ENCODE results near the gene RIMS4.

RIMS4 gene

GRCh38 chr20:44810391-44811149 lies at the start of gene RIMS4:
TSS of gene RIMS4 (minus strand) at chr20:44810546. CDS start at chr20:44810271, 275 bp downstream.
- Histone ChIP-seq H3K9ac (no peak within 1 kb of the TSS), H3K27me3 (ENCODE audit: insufficient read depth, low read depth) (no peaks in the 10 kb centered on the region; the same call in 1 of the 2 replicates)

GRCh38 chr20:44858606-44859360 lies 48.4 kb upstream of the RIMS4 start:
- Histone ChIP-seq H3K4me3 (IDR thresholded peaks at IDR 0.05; ENCODE audit: insufficient read depth, low read depth, low read length) (no peak overlapping the region), H3K36me3 (ENCODE audit: insufficient read depth) (no peaks in the 10 kb centered on the region), H4K20me1 (ENCODE audit: insufficient read depth) (no peaks in the 10 kb centered on the region), H2AFZ (ENCODE audit: low read depth) (no peak overlapping the region), H3K9ac (no peak overlapping the region), H3K27me3 (ENCODE audit: insufficient read depth, low read depth) (no peaks in the 10 kb centered on the region), H3K27ac (no peak overlapping the region), H3K79me2 (ENCODE audit: insufficient read depth, low read depth) (no peaks in the 10 kb centered on the region), H3K4me1 (ENCODE audit: low read depth, poor library complexity, severe bottlenecking) (no peaks in the 10 kb centered on the region), H3K4me2 (no peak overlapping the region)
- TF ChIP-seq CTCF (conservative IDR thresholded peaks at IDR 0.05; ENCODE audit: low read depth, low read length): no peak

More at GRCh38 chr20:44810391-44811149, at the start of gene RIMS4:
- no peak for TF ChIP-seq CTCF (conservative IDR thresholded peaks at IDR 0.05; ENCODE audit: low read depth, low read length)
- no peak within 1 kb of the TSS for H3K4me2 ChIP-seq
- no peak within 1 kb of the TSS for H2AFZ ChIP-seq (ENCODE audit: low read depth)
- no peaks in the 10 kb centered on the region for H3K36me3 ChIP-seq (ENCODE audit: insufficient read depth)
- H3K79me2 ChIP-seq (ENCODE audit: insufficient read depth, low read depth): no peaks in the 10 kb centered on the region
- H3K4me1 ChIP-seq (ENCODE audit: low read depth, poor library complexity, severe bottlenecking): no peaks in the 10 kb centered on the region
- H4K20me1 ChIP-seq (ENCODE audit: insufficient read depth): no peaks in the 10 kb centered on the region
- no peak within 1 kb of the TSS for H3K27ac ChIP-seq
- no peak within 1 kb of the TSS for H3K4me3 ChIP-seq (IDR thresholded peaks at IDR 0.05; ENCODE audit: insufficient read depth, low read depth, low read length)

- no peak for TF ChIP-seq CTCF (conservative IDR thresholded peaks at IDR 0.05; ENCODE audit: low read depth, low read length)
- Histone ChIP-seq H3K4me3 (IDR thresholded peaks at IDR 0.05; ENCODE audit: insufficient read depth, low read depth, low read length) (no peak overlapping the region), H3K9ac (no peak overlapping the region), H3K4me2 (no peak overlapping the region), H2AFZ (ENCODE audit: low read depth) (no peak overlapping the region), H3K36me3 (ENCODE audit: insufficient read depth) (no peaks in the 10 kb centered on the region), H3K27ac (no peak overlapping the region), H3K79me2 (ENCODE audit: insufficient read depth, low read depth) (no peaks in the 10 kb centered on the region), H4K20me1 (ENCODE audit: insufficient read depth) (no peaks in the 10 kb centered on the region), H3K27me3 (ENCODE audit: insufficient read depth, low read depth) (no peaks in the 10 kb centered on the region), H3K4me1 (ENCODE audit: low read depth, poor library complexity, severe bottlenecking) (no peaks in the 10 kb centered on the region)
Observed at GRCh38 chr20:44856856-44857448, 46.6 kb upstream of the RIMS4 start.

- H3K4me2 ChIP-seq: no peak overlapping the region
- H3K79me2 ChIP-seq (ENCODE audit: insufficient read depth, low read depth): no peaks in the 10 kb centered on the region
- no peak for TF ChIP-seq CTCF (conservative IDR thresholded peaks at IDR 0.05; ENCODE audit: low read depth, low read length)
- no peak overlapping the region for H3K9ac ChIP-seq
- no peak overlapping the region for H3K4me3 ChIP-seq (IDR thresholded peaks at IDR 0.05; ENCODE audit: insufficient read depth, low read depth, low read length)
- H3K27me3 ChIP-seq (ENCODE audit: insufficient read depth, low read depth): no peaks in the 10 kb centered on the region
- no peak overlapping the region for H2AFZ ChIP-seq (ENCODE audit: low read depth)
- no peaks in the 10 kb centered on the region for H3K36me3 ChIP-seq (ENCODE audit: insufficient read depth)
- no peak overlapping the region for H3K27ac ChIP-seq
- no peaks in the 10 kb centered on the region for H4K20me1 ChIP-seq (ENCODE audit: insufficient read depth)
- H3K4me1 ChIP-seq (ENCODE audit: low read depth, poor library complexity, severe bottlenecking): no peaks in the 10 kb centered on the region
Observed at GRCh38 chr20:44856442-44856841, 46.1 kb upstream of the RIMS4 start.
